Hepatocyte (in vitro differentiated cells): ENCODE measurements around the gene FILIP1L. TPM values are rescaled to one million over a fixed set of nuclear protein-coding genes. Genes with fewer than 3 reads are reported as not detected.

Experiments used
- DNase-seq: peaks from one replicate; pipeline ENCODE4 v3.0.0-alpha.2; 2016; ENCODE audit warnings: low spot score
- H2AFZ ChIP-seq: fragments of 200-600 bp; sonication (generic); 2 replicates; pipeline ENCODE4 v1.6.0; 2016; ENCODE audit warnings: antibody characterized with exemption, mild to moderate bottlenecking
- H3K27ac ChIP-seq: fragments of 200-600 bp; sonication (generic); 2 replicates; pipeline ENCODE4 v1.5.1; 2016; ENCODE audit warnings: mild to moderate bottlenecking
- H3K27me3 ChIP-seq: fragments of 200-600 bp; sonication (generic); 2 replicates; pipeline ENCODE4 v1.6.1; 2016
- H3K36me3 ChIP-seq: fragments of 200-600 bp; sonication (generic); replicated peaks from 2 replicates; pipeline ENCODE4 v1.5.1; 2016; ENCODE audit warnings: low read depth; ENCODE audit not compliant: insufficient read depth
- H3K4me1 ChIP-seq: fragments of 200-600 bp; sonication (generic); 2 replicates; pipeline ENCODE4 v1.5.1; 2016; ENCODE audit warnings: mild to moderate bottlenecking, moderate library complexity; ENCODE audit not compliant: insufficient read depth
- H3K4me2 ChIP-seq: fragments of 200-600 bp; sonication (generic); 2 replicates; pipeline ENCODE4 v1.6.0; 2016
- H3K4me3 ChIP-seq: fragments of 200-600 bp; sonication (generic); 2 replicates; pipeline ENCODE4 v1.5.1; 2016; ENCODE audit warnings: mild to moderate bottlenecking
- H3K79me2 ChIP-seq: fragments of 200-600 bp; sonication (generic); 2 replicates; pipeline ENCODE4 v1.6.0; 2017; ENCODE audit warnings: mild to moderate bottlenecking
- H3K9me2 ChIP-seq: fragments of 200-600 bp; sonication (generic); replicated peaks from 2 replicates; pipeline ENCODE4 v1.6.0; 2017; ENCODE audit warnings: mild to moderate bottlenecking; ENCODE audit not compliant: insufficient read depth
- H3K9me3 ChIP-seq: fragments of 200-600 bp; sonication (generic); 2 replicates; pipeline ENCODE4 v1.5.1; 2016; ENCODE audit warnings: low read depth, mild to moderate bottlenecking
- H4K20me1 ChIP-seq: fragments of 200-600 bp; sonication (generic); 2 replicates; pipeline ENCODE4 v1.6.0; 2016; ENCODE audit warnings: mild to moderate bottlenecking; ENCODE audit not compliant: insufficient read depth, poor library complexity, severe bottlenecking
- EZH2 ChIP-seq: fragments of 200-600 bp; sonication (generic); IDR thresholded peaks from 2 replicates; pipeline ENCODE4 v1.6.1; 2016; ENCODE audit warnings: antibody characterized with exemption, mild to moderate bottlenecking, borderline replicate concordance
- EZH2phosphoT487 ChIP-seq: fragments of 200-600 bp; sonication (generic); IDR thresholded peaks from one replicate; pipeline ENCODE4 v1.6.1; 2018; ENCODE audit warnings: antibody characterized with exemption, mild to moderate bottlenecking, low read depth, moderate library complexity; ENCODE audit not compliant: unreplicated experiment, severe bottlenecking
- WGBS: methylation state at CpG from one replicate; pipeline ENCODE4 v1.1.6; 2016; ENCODE audit warnings: low lambda C conversion rate; ENCODE audit errors: missing lambda C conversion rate; 5-methylcytosine and 5-hydroxymethylcytosine counted together
- polyA plus RNA-seq: library from polyadenylated mRNA; unstranded; fragments of >200 nt; fragmentation: Nextera tagmentation; extraction: Ambion mirVana; gene quantifications from 2 replicates; pipeline ENCODE4 v1.2.1, GENCODE V29; 2016
- total RNA-seq: library from RNA; depleted of rRNA; stranded (reverse); fragments of >200 nt; gene quantifications from 2 replicates; pipeline ENCODE4 v1.2.3, GENCODE V29; 2014
- TF ChIP-seq, protein P1 (sequence below): fragments of 200-600 bp; sonication (generic); IDR thresholded peaks from 2 replicates; pipeline ENCODE4 v1.5.1; 2016; ENCODE audit warnings: antibody characterized with exemption, mild to moderate bottlenecking; ENCODE audit not compliant: poor library complexity

Gene FILIP1L
- total and polyA plus RNA-seq, 2 experiments from 2014 or later = 48.2 to 49.4 TPM

DNA sequence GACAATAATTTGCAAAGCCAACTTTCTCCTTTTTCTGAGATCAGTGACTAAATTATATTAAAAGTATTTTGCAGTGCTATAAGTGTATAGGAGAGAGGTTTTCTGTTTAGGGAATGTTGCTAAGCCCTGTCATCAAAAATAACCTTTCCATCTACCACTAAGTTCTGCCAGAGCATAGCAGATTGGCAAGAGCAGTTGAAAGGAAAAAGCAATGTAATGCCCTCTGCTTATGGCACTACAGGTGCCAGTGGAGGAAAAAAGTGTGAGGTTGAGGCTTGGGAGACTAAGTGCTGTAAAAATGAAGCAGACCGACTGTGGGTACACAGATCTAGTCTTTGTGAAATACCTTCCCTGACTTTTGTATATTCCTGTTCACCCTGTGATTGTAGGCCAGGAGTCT lies 11.5 kb downstream of the FILIP1L start:
- Histone ChIP-seq H3K27ac (no peak overlapping the region), H3K36me3 (no peaks in the 10 kb centered on the region), H3K4me1 (peaks cover 68% of the 10 kb centered on the region), H2AFZ (no peak overlapping the region), H3K9me2 (no peaks in the 10 kb centered on the region), H3K79me2 (no peaks in the 10 kb centered on the region), H4K20me1 (no peaks in the 10 kb centered on the region), H3K4me2 (no peak overlapping the region), H3K9me3 (no peaks in the 10 kb centered on the region), H3K27me3 (no peaks in the 10 kb centered on the region), H3K4me3 (no peak overlapping the region)
- WGBS = 90% methylated on average over 1 of the region's 1 CpG
- TF ChIP-seq EZH2 = no peak
- no peak for TF ChIP-seq EZH2phosphoT487
- TF ChIP-seq, protein P1, sequence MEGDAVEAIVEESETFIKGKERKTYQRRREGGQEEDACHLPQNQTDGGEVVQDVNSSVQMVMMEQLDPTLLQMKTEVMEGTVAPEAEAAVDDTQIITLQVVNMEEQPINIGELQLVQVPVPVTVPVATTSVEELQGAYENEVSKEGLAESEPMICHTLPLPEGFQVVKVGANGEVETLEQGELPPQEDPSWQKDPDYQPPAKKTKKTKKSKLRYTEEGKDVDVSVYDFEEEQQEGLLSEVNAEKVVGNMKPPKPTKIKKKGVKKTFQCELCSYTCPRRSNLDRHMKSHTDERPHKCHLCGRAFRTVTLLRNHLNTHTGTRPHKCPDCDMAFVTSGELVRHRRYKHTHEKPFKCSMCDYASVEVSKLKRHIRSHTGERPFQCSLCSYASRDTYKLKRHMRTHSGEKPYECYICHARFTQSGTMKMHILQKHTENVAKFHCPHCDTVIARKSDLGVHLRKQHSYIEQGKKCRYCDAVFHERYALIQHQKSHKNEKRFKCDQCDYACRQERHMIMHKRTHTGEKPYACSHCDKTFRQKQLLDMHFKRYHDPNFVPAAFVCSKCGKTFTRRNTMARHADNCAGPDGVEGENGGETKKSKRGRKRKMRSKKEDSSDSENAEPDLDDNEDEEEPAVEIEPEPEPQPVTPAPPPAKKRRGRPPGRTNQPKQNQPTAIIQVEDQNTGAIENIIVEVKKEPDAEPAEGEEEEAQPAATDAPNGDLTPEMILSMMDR = no peak
- DNase-seq = no peak

DNA sequence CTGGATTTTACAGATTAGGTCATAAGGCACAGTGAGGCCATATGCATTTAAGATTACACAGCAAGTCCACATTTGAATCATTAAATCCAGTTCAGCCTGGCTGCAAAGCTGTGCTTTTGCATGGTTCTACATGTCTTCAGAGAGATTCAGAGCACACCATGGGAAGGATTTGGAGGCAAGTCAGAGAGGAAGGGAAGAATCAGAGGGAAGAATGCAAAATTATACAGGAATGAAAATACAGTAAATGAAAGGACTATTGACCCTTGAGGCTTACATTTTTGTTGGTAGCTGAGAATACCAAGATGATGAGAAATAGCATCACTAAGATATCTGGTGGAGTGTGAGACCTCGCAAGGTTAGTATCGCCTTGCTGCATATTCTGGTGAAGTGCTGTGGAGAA lies 13.9 kb downstream of the FILIP1L start:
- no peak overlapping the region for H3K27ac ChIP-seq
- 100% methylated on average over 2 of the region's 2 CpGs for WGBS

GRCh38 chr3:100099621-100100020 lies 14.7 kb downstream of the FILIP1L start:
- H3K79me2 ChIP-seq = no peaks in the 10 kb centered on the region
- H3K27me3 ChIP-seq = no peaks in the 10 kb centered on the region
- no peaks in the 10 kb centered on the region for H3K9me3 ChIP-seq
- H3K4me1 ChIP-seq = peaks cover 41% of the 10 kb centered on the region
- no peaks in the 10 kb centered on the region for H3K9me2 ChIP-seq
- peak overlapping the region; percentile 57 for H3K27ac ChIP-seq
- 50% methylated on average over 2 of the region's 2 CpGs for WGBS
- H3K36me3 ChIP-seq = no peaks in the 10 kb centered on the region
- TF ChIP-seq, protein P1 = no peak
- TF ChIP-seq EZH2phosphoT487 = no peak
- TF ChIP-seq EZH2 = no peak
- H4K20me1 ChIP-seq = no peaks in the 10 kb centered on the region
- no peak overlapping the region for H3K4me2 ChIP-seq
- H3K4me3 ChIP-seq = no peak overlapping the region
- no peak for DNase-seq
- H2AFZ ChIP-seq = no peak overlapping the region

More for the DNA sequence above, 13.9 kb downstream of the FILIP1L start:
- Histone ChIP-seq H3K4me1 (peaks cover 49% of the 10 kb centered on the region), H4K20me1 (no peaks in the 10 kb centered on the region), H3K4me2 (no peak overlapping the region), H3K27me3 (no peaks in the 10 kb centered on the region), H2AFZ (no peak overlapping the region), H3K4me3 (no peak overlapping the region), H3K36me3 (no peaks in the 10 kb centered on the region), H3K9me3 (no peaks in the 10 kb centered on the region), H3K9me2 (no peaks in the 10 kb centered on the region), H3K79me2 (no peaks in the 10 kb centered on the region)
- TF ChIP-seq EZH2 (no peak), EZH2phosphoT487 (no peak)
- TF ChIP-seq, protein P1 = no peak
- no peak for DNase-seq

GRCh38 chr3:100098784-100099070 lies 15.6 kb downstream of the FILIP1L start:
- H3K27me3 ChIP-seq = no peaks in the 10 kb centered on the region
- no peaks in the 10 kb centered on the region for H3K9me2 ChIP-seq
- DNase-seq = no peak
- H3K4me1 ChIP-seq = peaks cover 32% of the 10 kb centered on the region
- no peak overlapping the region for H3K4me3 ChIP-seq
- H3K27ac ChIP-seq = peak overlapping the region; percentile 57
- no peaks in the 10 kb centered on the region for H3K36me3 ChIP-seq
- TF ChIP-seq, protein P1 = no peak
- no peak for TF ChIP-seq EZH2
- H4K20me1 ChIP-seq = no peaks in the 10 kb centered on the region
- H2AFZ ChIP-seq = no peak overlapping the region
- no peaks in the 10 kb centered on the region for H3K79me2 ChIP-seq
- no peaks in the 10 kb centered on the region for H3K9me3 ChIP-seq
- H3K4me2 ChIP-seq = peak overlapping the region; percentile 37
